ENCODE measurements around the gene ANKH. TPM values are rescaled to one million over a fixed set of nuclear protein-coding genes. Genes with fewer than 3 reads are reported as not detected.

The ANKH gene
- total and polyA plus RNA-seq, 10 of the 15 experiments (the other 5 are each of a cell fraction or from before 2014, with no cell fraction given), result 2.1 to 43.9 (median 14.4) TPM

- RAD21 ChIA-PET (ENCODE audit: unreplicated experiment), result no interaction called here
- no peak overlapping the region for H3K9ac ChIP-seq (ENCODE audit: control insufficient read depth, insufficient read depth, low read length)
- no peak for FAIRE-seq
- H4K20me1 ChIP-seq (ENCODE audit: control insufficient read depth, insufficient read depth), result no peaks in the 10 kb centered on the region
- H3K4me1 ChIP-seq (ENCODE audit: control insufficient read depth, insufficient read depth, low read length), result no peaks in the 10 kb centered on the region
- H2AFZ ChIP-seq (ENCODE audit: control insufficient read depth, low read depth, low read length), result no peak overlapping the region
- no peaks in the 10 kb centered on the region for H3K79me2 ChIP-seq (ENCODE audit: control insufficient read depth, insufficient read depth, low read length)
- intact Hi-C loops (cut with micrococcal nuclease; ENCODE audit: unreplicated experiment) (no loop called here), in situ Hi-C loops (cut with MboI) (no loop called here)
- no peak overlapping the region for H3K27ac ChIP-seq (ENCODE audit: control insufficient read depth, insufficient read depth)
- no TSS peak for BruUV-seq (replicated peaks)
- H3K4me2 ChIP-seq (ENCODE audit: control insufficient read depth, insufficient read depth), result no peak overlapping the region
- H3K9me3 ChIP-seq (replicated peaks; ENCODE audit: control insufficient read depth, insufficient read depth, low read length), result no peaks in the 10 kb centered on the region
- peak; percentile 28; the same call in 1 of the 3 replicates for ATAC-seq
- no peak overlapping the region for H3K4me3 ChIP-seq
- no peak for TF ChIP-seq ZSCAN29 (IDR thresholded peaks at IDR 0.05)
- no peak for TF ChIP-seq NFYB (IDR thresholded peaks at IDR 0.05; ENCODE audit: insufficient read depth, low read depth, low read length)
- no peaks in the 10 kb centered on the region for H3K36me3 ChIP-seq (ENCODE audit: control insufficient read depth in 2 of 2, insufficient read depth in 2 of 2, low read length in 1 of 2)
- POLR2A ChIA-PET, result no interaction called here
- SMC1A ChIA-PET (ENCODE audit: uncharacterized antibody, unreplicated experiment), result interaction anchor here (2.3 kb wide), 1 partner anchor 108 kb away, joined by 5 read pairs; no protein-coding TSS in a partner anchor
- H3K27me3 ChIP-seq (replicated peaks in 1 of 2; ENCODE audit: control insufficient read depth in 2 of 2, insufficient read depth in 2 of 2, low read length in 1 of 2), result no peaks in the 10 kb centered on the region
- DNase-seq (ENCODE audit: low read depth, low spot score), result no peak
- CTCF ChIA-PET, result interaction anchor here (1.8 kb wide), 1 partner anchor 168 kb away, joined by 6 read pairs; no protein-coding TSS in a partner anchor
- 46% methylated on average over 6 of the region's 6 CpGs for WGBS (ENCODE audit: insufficient coverage, insufficient replicate concordance, low lambda C conversion rate, missing lambda C conversion rate)
Observed at GRCh38 chr5:14895301-14895700, 23.7 kb upstream of the ANKH start.

- no peak overlapping the region for H3K4me3 ChIP-seq
- H3K9me3 ChIP-seq (replicated peaks; ENCODE audit: control insufficient read depth, insufficient read depth, low read length), result no peaks in the 10 kb centered on the region
- no TSS peak for BruUV-seq (replicated peaks)
- FAIRE-seq (no peak), DNase-seq (ENCODE audit: low read depth, low spot score) (no peak), ATAC-seq (no peak)
- intact Hi-C loops (cut with micrococcal nuclease; ENCODE audit: unreplicated experiment), result no loop called here
- H3K9ac ChIP-seq (ENCODE audit: control insufficient read depth, insufficient read depth, low read length), result no peak overlapping the region
- ChIA-PET RAD21 (ENCODE audit: unreplicated experiment) (no interaction called here), SMC1A (ENCODE audit: uncharacterized antibody, unreplicated experiment) (interaction anchor here (2.3 kb wide), 1 partner anchor 108 kb away, joined by 5 read pairs; no protein-coding TSS in a partner anchor), CTCF (interaction anchor here (1.8 kb wide), 1 partner anchor 168 kb away, joined by 6 read pairs; no protein-coding TSS in a partner anchor), POLR2A (no interaction called here)
- no peak overlapping the region for H3K4me2 ChIP-seq (ENCODE audit: control insufficient read depth, insufficient read depth)
- H4K20me1 ChIP-seq (ENCODE audit: control insufficient read depth, insufficient read depth), result no peaks in the 10 kb centered on the region
- WGBS (ENCODE audit: insufficient coverage, insufficient replicate concordance, low lambda C conversion rate, missing lambda C conversion rate), result 63% methylated on average over 3 of the region's 3 CpGs
- H3K4me1 ChIP-seq (ENCODE audit: control insufficient read depth, insufficient read depth, low read length), result no peaks in the 10 kb centered on the region
- H3K27ac ChIP-seq (ENCODE audit: control insufficient read depth, insufficient read depth), result no peak overlapping the region
- H3K27me3 ChIP-seq (replicated peaks in 1 of 2; ENCODE audit: control insufficient read depth in 2 of 2, insufficient read depth in 2 of 2, low read length in 1 of 2), result 0 out of 4 replicates have a peak, but pooled peaks cover 0 to 1% of the 10 kb centered on the region in 2 experiments
- H3K36me3 ChIP-seq (ENCODE audit: control insufficient read depth in 2 of 2, insufficient read depth in 2 of 2, low read length in 1 of 2), result no peaks in the 10 kb centered on the region
- no peak overlapping the region for H2AFZ ChIP-seq (ENCODE audit: control insufficient read depth, low read depth, low read length)
- in situ Hi-C loops (cut with MboI), result no loop called here
- no peaks in the 10 kb centered on the region for H3K79me2 ChIP-seq (ENCODE audit: control insufficient read depth, insufficient read depth, low read length)
- TF ChIP-seq STAT3 (IDR thresholded peaks at IDR 0.05; ENCODE audit: low read depth, low read length) (no peak), NFXL1 (IDR thresholded peaks at IDR 0.05; ENCODE audit: borderline replicate concordance) (no peak), E2F4 (IDR thresholded peaks at IDR 0.05; ENCODE audit: low read depth, low read length) (no peak), PML (IDR thresholded peaks at IDR 0.05; ENCODE audit: low read length) (no peak), PAX8 (IDR thresholded peaks at IDR 0.05) (no peak), BACH1 (IDR thresholded peaks at IDR 0.05; ENCODE audit: borderline replicate concordance) (no peak), BCLAF1 (IDR thresholded peaks at IDR 0.05) (no peak), NFYB (IDR thresholded peaks at IDR 0.05; ENCODE audit: insufficient read depth, low read depth, low read length) (no peak), BCL3 (IDR thresholded peaks at IDR 0.05; ENCODE audit: borderline replicate concordance, insufficient read depth, low read depth, low read length, poor library complexity, severe bottlenecking) (no peak), TCF3 (IDR thresholded peaks at IDR 0.05; ENCODE audit: borderline replicate concordance, insufficient read depth, low read depth, low read length) (no peak), IKZF2 (IDR thresholded peaks at IDR 0.05) (no peak), ZSCAN29 (IDR thresholded peaks at IDR 0.05) (no peak)
Observed at GRCh38 chr5:14894748-14895147, 23.2 kb upstream of the ANKH start.

Measured in GM12878 (cell line).